ENCODE measurements around the gene PNKD.
"Not testable (repeated sequence)": the region's sequence is repeated elsewhere in the genome, so short reads cannot be mapped to it uniquely, and the experiment has no call there.

Gene PNKD

GRCh38 chr2:218293715-218294429 is 23.6 kb downstream of the PNKD start:
- no peak for DNase-seq

DNA sequence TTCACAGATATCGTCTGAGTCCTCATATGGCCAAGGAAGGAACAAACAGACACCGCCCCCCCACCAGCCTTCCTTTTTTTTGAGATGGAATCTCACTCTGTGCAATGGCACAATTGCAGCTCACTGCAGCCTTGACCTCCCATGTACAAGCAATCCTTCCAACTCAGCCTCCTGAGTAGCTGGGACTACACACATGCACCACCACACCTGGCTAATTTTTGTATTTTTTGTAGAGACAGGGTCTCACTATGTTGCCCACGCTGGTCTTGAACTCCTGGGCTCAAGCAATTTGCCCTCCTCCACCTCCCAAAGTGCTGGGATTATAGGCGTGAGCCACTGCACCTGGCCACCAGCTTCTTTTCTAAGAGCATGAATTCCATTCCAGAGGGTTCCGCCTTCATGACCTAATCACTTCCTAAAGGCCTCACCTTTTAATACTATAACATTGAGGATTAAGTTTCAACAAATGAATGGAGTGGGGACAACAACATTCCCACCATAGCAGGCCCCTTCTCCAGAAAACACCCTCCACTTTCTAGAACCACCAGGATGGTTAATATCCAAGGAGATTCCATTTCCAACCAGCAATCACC is 24.2 kb downstream of the PNKD start:
- no peak for DNase-seq

GRCh38 chr2:218295029-218295428 is 24.7 kb downstream of the PNKD start:
- DNase-seq: no peak

DNA sequence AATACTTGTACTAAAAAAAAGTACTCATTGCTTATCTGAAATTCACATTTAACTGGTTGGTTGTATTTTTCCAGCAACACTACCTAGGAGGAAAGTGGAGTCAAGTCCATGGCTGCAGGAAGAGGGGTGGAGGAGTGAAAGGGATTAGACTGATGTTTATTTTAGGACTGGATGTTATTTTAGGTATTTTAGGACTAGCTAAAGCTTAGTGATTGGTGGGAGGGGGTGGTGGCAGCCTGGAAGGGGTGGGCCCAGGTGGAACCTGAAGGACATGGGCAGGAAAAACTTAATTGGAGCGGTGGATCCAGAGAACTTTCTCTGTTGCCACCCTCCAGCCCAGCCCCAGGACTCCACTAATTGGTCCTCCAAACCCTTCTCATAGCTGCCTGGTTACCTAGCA is 25.9 kb downstream of the PNKD start:
- DNase-seq: no peak

DNA sequence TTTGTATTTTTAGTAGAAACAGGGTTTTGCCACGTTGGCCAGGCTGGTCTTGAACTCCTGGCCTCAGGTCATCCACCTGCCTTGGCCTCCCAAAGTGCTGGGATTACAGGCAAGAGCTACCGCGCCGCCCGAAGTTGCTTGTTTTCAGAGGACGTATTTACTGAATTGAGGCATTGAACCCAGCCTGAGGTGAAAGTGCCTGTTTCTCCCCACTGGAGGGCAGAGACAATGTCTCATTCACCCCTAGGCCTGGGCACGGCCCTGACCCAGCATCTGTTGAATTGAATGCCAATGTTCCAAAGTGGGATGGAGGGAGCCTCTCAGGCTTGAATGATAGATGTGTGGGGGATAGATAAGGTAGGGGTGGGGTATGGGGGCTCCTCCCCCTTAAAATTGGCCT is 26.5 kb downstream of the PNKD start:
- DNase-seq: no peak

- no peak for DNase-seq
Measured at GRCh38 chr2:218298314-218298875, 28.1 kb downstream of the PNKD start.

DNA sequence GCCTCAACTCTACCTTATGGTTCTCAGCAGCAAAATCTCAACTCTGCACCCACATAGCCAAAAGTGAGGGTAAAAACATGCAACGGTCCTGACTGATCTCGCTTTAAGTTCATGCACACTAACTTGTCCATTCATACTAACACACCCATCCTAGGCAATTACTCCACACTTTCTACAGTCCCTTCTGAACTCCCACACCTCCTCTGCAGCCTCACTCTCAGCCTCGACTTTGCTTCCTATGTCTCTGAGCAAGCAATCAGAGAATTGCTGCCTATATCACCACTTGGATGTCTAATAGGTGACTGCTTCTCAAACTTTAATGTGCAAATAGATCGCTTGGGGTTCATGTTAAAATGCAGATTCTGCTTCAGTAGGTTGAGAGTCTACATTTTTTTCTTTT is 29.8 kb downstream of the PNKD start:
- DNase-seq: no peak

DNA sequence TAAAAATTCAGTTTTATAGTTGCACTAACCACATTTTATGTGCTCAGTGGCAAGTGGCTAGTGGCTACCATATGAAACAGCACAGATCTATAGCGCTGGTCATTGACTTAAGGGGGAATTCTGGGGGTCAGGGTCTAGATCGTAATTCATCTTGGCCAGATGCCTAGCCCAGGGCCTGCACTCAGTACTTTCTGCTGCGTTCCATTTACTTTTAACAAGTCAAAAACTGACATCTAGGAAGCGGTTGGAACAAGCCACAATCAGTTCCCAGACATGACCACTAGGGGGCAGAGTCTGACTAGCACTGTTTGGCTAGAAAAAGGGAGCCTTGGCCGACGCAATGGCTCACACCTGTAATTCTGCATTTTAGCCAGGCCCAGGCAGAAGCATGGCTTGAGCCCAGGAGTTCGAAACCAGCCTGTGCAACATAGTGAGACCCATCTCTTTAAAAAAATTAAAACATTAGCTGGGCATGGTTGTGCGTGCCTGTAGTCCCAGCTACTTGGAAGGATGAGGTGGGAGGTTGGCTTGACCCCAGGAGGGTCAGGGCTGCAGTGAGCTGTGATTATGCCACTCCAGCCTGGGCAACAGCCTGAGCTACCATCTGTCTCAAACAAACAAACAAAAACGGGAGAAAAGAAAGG is 31.0 kb downstream of the PNKD start:
- peak; percentile 87 for DNase-seq

GRCh38 chr2:218305383-218305782 is 35.1 kb downstream of the PNKD start:
- no peak for DNase-seq

DNA sequence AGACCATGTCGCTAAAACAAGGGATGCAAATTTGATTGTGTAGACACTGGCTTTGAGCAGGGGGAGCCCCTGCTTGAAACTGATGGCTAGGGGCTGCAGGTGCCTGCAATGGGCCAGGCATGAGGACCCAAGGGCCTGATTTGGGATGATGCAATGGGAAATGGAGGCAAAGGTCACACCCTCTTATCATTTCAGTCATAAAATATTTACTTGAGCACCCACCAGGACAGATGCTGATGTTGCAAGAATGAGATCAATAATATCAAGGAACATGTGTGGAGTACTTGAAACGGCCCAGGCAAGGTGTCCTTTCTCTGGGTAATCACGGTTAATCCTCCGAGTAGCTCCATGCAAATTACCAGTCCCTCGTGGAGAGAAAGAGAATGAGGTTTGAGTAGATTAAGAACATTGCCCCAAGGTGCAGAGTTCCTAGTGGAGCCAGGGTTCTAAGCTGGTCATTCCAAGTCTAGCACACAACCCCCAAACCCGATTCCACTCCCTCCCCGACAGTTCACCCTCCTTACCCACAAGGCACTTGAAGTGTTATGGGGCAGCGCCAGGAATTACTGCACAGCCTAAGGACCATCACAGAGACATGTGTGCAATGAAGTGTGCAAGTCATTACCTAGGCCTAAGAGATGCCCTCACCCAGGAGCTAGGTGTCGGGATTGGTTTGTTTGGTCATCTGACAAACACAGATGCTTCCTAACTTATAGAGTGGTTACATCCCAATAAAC is 36.0 kb downstream of the PNKD start:
- no peak for DNase-seq

DNA sequence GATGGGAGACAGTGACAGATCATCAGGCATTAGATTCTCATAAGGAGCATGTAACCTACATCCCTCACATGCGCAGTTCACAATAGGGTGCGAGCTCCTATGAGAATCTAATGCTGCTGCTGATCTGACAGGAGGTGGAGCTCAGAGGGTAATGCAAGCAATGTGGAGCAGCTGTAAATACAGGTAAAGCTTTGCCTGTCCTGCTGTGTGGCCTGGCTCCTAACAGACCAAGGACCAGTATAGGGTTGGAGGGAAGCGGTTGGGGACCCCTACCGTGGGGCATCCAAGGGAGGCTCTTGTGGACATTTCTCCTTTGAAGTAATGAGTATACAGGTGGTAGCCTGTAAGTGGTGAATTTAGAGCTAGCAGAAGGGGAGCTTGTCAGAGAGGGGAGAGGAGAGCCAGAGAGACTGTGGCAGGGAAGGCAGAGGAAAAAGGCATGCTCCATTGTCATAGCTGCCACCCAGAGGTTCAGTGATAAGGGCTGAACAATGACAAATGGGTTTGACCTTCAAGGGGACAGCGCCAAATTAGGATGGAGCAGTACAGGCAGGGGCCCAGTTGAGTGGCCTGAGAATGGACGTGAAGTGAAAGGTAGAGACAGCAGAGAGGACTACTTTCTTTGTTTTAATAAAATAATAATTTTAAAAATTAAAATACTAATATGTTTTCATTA is 37.2 kb downstream of the PNKD start:
- DNase-seq: no peak

GRCh38 chr2:218310853-218311540 is 40.7 kb downstream of the PNKD start:
- no peak for DNase-seq

GRCh38 chr2:218311541-218312266 is 41.4 kb downstream of the PNKD start:
- DNase-seq: not testable (repeated sequence)

- no peak for DNase-seq
Measured at GRCh38 chr2:218312267-218312756, 42.0 kb downstream of the PNKD start.

- no peak for DNase-seq
Measured at GRCh38 chr2:218313356-218313755, 43.0 kb downstream of the PNKD start.

- DNase-seq: not testable (repeated sequence)
Measured at GRCh38 chr2:218314764-218315163, 44.4 kb downstream of the PNKD start.

DNA sequence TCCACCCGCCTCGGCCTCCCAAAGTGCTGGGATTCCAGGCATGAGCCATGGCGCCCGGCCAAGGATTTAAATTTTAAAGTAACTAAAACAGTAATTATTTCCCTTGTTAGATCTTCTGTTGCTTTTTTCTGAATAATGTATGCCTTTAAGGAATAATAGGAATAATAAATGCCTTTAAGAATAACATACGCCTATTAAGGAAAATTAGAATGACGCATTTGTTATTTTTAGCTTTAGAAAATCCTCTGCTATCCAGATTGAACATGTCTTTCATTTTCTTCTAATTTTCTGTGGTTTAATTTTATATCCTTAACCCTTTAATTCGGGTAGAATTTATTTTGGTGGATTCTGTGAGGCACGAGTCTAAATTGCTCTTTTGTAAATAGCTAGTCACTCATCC is 45.1 kb downstream of the PNKD start:
- DNase-seq: no peak

GRCh38 chr2:218317303-218317630 is 46.9 kb downstream of the PNKD start:
- DNase-seq: no peak

- DNase-seq: no peak
Measured at GRCh38 chr2:218317835-218318234, 47.5 kb downstream of the PNKD start.

- no peak for DNase-seq
Measured at GRCh38 chr2:218318241-218318640, 47.9 kb downstream of the PNKD start.

DNA sequence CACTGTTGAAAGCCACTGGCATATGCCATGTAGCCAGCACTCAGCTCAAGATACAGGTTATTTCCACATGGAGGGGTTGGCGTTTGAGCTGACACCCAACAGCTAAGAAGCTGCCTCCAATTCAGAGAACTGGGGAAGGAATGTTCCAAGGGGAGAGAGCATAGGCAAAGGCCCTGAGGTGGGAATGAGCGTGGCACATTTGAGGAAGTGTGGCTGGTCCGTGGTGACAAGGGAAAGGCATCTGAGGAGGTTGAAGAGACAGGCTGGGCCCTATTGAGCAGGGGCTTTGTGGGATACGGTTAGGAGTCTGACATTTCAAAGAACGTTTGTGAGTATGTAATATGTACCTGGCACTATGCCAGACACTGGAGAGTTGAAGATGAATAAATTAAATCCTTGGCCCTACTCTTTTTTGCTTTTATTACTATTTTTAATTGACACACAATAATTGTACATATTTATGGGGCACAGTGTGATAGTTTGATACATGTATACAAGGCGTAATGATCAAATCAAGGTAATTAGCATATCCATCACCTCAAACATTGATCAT is 49.6 kb downstream of the PNKD start:
- DNase-seq: no peak

Measured in CD4-positive, alpha-beta T cell treated with Interleukin-15 for 1 hour (primary cell).